HEK293T (cell line): Measurements from ENCODE around the gene SSBP2.

Source experiments
- BHLHE40 ChIP-seq: fragments of 450-650 bp; IDR thresholded peaks from 2 replicates; pipeline ENCODE4 v1.6.1; 2016; ENCODE audit warnings: mild to moderate bottlenecking, moderate library complexity, borderline replicate concordance
- CTBP1 ChIP-seq: fragments of 450-650 bp; IDR thresholded peaks from 2 replicates; pipeline ENCODE4 v1.6.1; 2016; ENCODE audit warnings: borderline replicate concordance
- PKNOX1 ChIP-seq: fragments of 450-650 bp; IDR thresholded peaks from 2 replicates; pipeline ENCODE4 v1.6.1; 2016
- SP1 ChIP-seq: fragments of 450-650 bp; IDR thresholded peaks from 2 replicates; pipeline ENCODE4 v1.6.1; 2017
- SUZ12 ChIP-seq: fragments of 450-650 bp; IDR thresholded peaks from 2 replicates; pipeline ENCODE4 v1.6.1; 2016; ENCODE audit warnings: mild to moderate bottlenecking

DNA sequence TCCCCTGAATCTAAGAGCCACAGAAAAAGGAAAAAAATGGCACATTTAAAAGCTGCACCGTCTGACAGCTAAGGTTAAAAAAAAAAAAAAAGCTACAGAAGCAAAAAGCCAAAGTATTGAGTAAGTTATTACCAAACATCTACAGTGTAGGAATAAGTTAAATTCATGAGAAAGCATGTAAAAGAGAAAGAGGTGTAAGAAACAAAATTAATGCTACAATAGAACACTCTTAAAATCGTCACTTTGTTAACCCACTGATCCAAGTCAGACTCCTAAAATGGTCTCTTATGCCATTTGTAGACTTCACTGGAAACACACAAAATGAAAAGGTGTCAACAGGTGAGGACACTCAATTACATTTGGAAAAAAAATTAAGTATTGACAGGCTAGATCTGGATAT, 120.2 kb downstream of the SSBP2 start:
- TF ChIP-seq PKNOX1, result no peak
- TF ChIP-seq SUZ12, result no peak
- no peak for TF ChIP-seq BHLHE40
- no peak for TF ChIP-seq CTBP1
- no peak for TF ChIP-seq SP1
